Measurements from ENCODE around the gene FHOD3. TPM values are rescaled to one million over a fixed set of nuclear protein-coding genes. Genes with fewer than 3 reads are reported as not detected.

The FHOD3 gene
- polyA plus RNA-seq, 2 of the 4 experiments (the other 2 are of a cell fraction) = 2.5 to 3.6 TPM

DNA sequence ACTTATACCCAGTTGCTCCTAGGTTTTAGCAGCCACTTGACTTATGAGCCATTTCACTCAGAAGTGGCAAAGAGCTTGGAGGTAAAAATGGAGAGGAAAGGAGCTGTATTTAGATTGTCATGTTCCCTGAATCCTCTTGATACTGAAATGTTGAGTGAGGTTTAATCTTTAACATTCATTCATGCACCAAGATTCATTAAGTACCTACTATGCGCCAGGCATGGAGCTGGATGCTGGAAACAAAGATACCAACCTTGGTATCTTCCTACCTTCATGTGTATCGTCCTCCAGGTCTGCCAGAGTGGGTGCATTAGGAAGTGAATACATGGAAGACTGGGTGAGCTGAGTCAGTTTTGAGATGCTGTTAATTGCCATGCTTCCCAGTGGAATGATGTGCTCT is 507.6 kb downstream of the FHOD3 start:
- H3K4me1 ChIP-seq = no peaks in the 10 kb centered on the region
- no peaks in the 10 kb centered on the region for H3K9me3 ChIP-seq
- ChIA-PET POLR2A (no interaction called here), CTCF (interaction anchor here (0.7 to 1.7 kb wide), 2 partner anchors 13 to 117 kb away, joined by 3 to 4 read pairs; no protein-coding TSS in a partner anchor)
- no peak overlapping the region for H3K4me3 ChIP-seq
- H3K4me2 ChIP-seq = no peak overlapping the region
- no peak for ATAC-seq
- TF ChIP-seq TFCP2L1 (CRISPR knock-in tag; IDR thresholded peaks at IDR 0.05) = no peak
- TF ChIP-seq CHD4 (IDR thresholded peaks at IDR 0.05; ENCODE audit: borderline replicate concordance) = no peak
- no peak for TF ChIP-seq FOXS1 (CRISPR knock-in tag; IDR thresholded peaks at IDR 0.05)
- TF ChIP-seq HOXB13 (CRISPR knock-in tag; IDR thresholded peaks at IDR 0.05; ENCODE audit: low read depth) = no peak
- TF ChIP-seq, protein P1, sequence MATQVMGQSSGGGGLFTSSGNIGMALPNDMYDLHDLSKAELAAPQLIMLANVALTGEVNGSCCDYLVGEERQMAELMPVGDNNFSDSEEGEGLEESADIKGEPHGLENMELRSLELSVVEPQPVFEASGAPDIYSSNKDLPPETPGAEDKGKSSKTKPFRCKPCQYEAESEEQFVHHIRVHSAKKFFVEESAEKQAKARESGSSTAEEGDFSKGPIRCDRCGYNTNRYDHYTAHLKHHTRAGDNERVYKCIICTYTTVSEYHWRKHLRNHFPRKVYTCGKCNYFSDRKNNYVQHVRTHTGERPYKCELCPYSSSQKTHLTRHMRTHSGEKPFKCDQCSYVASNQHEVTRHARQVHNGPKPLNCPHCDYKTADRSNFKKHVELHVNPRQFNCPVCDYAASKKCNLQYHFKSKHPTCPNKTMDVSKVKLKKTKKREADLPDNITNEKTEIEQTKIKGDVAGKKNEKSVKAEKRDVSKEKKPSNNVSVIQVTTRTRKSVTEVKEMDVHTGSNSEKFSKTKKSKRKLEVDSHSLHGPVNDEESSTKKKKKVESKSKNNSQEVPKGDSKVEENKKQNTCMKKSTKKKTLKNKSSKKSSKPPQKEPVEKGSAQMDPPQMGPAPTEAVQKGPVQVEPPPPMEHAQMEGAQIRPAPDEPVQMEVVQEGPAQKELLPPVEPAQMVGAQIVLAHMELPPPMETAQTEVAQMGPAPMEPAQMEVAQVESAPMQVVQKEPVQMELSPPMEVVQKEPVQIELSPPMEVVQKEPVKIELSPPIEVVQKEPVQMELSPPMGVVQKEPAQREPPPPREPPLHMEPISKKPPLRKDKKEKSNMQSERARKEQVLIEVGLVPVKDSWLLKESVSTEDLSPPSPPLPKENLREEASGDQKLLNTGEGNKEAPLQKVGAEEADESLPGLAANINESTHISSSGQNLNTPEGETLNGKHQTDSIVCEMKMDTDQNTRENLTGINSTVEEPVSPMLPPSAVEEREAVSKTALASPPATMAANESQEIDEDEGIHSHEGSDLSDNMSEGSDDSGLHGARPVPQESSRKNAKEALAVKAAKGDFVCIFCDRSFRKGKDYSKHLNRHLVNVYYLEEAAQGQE (IDR thresholded peaks at IDR 0.05) = no peak
- TF ChIP-seq, protein P2, sequence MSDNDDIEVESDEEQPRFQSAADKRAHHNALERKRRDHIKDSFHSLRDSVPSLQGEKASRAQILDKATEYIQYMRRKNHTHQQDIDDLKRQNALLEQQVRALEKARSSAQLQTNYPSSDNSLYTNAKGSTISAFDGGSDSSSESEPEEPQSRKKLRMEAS (IDR thresholded peaks at IDR 0.05) = no peak
- TF ChIP-seq MAZ (IDR thresholded peaks at IDR 0.05; ENCODE audit: borderline replicate concordance, low read depth, low read length) = no peak
- TF ChIP-seq, protein P3, sequence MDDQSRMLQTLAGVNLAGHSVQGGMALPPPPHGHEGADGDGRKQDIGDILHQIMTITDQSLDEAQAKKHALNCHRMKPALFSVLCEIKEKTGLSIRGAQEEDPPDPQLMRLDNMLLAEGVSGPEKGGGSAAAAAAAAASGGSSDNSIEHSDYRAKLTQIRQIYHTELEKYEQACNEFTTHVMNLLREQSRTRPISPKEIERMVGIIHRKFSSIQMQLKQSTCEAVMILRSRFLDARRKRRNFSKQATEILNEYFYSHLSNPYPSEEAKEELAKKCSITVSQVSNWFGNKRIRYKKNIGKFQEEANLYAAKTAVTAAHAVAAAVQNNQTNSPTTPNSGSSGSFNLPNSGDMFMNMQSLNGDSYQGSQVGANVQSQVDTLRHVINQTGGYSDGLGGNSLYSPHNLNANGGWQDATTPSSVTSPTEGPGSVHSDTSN (IDR thresholded peaks at IDR 0.05) = no peak
- TF ChIP-seq GATA3 (IDR thresholded peaks at IDR 0.05; ENCODE audit: borderline replicate concordance) = no peak
- TF ChIP-seq, protein P4, sequence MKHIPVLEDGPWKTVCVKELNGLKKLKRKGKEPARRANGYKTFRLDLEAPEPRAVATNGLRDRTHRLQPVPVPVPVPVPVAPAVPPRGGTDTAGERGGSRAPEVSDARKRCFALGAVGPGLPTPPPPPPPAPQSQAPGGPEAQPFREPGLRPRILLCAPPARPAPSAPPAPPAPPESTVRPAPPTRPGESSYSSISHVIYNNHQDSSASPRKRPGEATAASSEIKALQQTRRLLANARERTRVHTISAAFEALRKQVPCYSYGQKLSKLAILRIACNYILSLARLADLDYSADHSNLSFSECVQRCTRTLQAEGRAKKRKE (CRISPR knock-in tag; IDR thresholded peaks at IDR 0.05; ENCODE audit: low read depth) = no peak
- no peak for TF ChIP-seq RFX5 (IDR thresholded peaks at IDR 0.05)
- TF ChIP-seq NR3C1 (IDR thresholded peaks at IDR 0.05) = no peak
- no peak for TF ChIP-seq POLR2AphosphoS2 (conservative IDR thresholded peaks at IDR 0.05; ENCODE audit: low read length)
- 88% methylated on average over 2 of the region's 2 CpGs for WGBS (ENCODE audit: missing lambda C conversion rate)
- no peak for FAIRE-seq
- DNase-seq (ENCODE audit: low read depth in 1 of 2, low spot score in 1 of 2) = no peak
- no peak overlapping the region for H3K27ac ChIP-seq

DNA sequence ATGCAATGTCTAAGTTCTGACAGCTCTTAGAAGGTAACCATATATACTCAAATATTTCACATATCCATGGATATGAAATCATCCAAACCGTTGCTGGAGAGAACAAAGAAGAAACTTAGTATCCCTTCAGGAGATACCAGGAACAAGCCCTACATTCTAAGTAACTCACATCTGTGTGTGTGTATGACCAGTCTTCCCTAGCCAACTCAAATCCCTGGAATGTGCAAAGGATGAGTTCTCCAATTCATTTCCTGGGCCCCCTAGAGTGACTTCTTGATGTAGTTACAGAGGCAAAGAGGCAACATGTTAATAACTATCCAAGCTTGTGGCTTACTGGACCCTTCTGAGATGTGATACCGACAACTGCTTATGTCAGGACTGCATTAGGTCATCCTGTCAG is 511.2 kb downstream of the FHOD3 start:
- TF ChIP-seq, protein P2 (IDR thresholded peaks at IDR 0.05) = no peak
- TF ChIP-seq, protein P5, sequence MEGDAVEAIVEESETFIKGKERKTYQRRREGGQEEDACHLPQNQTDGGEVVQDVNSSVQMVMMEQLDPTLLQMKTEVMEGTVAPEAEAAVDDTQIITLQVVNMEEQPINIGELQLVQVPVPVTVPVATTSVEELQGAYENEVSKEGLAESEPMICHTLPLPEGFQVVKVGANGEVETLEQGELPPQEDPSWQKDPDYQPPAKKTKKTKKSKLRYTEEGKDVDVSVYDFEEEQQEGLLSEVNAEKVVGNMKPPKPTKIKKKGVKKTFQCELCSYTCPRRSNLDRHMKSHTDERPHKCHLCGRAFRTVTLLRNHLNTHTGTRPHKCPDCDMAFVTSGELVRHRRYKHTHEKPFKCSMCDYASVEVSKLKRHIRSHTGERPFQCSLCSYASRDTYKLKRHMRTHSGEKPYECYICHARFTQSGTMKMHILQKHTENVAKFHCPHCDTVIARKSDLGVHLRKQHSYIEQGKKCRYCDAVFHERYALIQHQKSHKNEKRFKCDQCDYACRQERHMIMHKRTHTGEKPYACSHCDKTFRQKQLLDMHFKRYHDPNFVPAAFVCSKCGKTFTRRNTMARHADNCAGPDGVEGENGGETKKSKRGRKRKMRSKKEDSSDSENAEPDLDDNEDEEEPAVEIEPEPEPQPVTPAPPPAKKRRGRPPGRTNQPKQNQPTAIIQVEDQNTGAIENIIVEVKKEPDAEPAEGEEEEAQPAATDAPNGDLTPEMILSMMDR (IDR thresholded peaks at IDR 0.05) = no peak
- TF ChIP-seq NFE2L2 (conservative IDR thresholded peaks at IDR 0.05; ENCODE audit: low read length) (no peak), HDAC2 (IDR thresholded peaks at IDR 0.05) (no peak), POLR2AphosphoS2 (conservative IDR thresholded peaks at IDR 0.05; ENCODE audit: low read length) (no peak), CEBPB (IDR thresholded peaks at IDR 0.05) (no peak), GATA3 (IDR thresholded peaks at IDR 0.05; ENCODE audit: borderline replicate concordance) (no peak), BHLHE40 (IDR thresholded peaks at IDR 0.05; ENCODE audit: low read depth, low read length) (no peak), JUNB (IDR thresholded peaks at IDR 0.05) (no peak), HOXA7 (CRISPR knock-in tag; IDR thresholded peaks at IDR 0.05) (no peak), ZSCAN20 (CRISPR knock-in tag; IDR thresholded peaks at IDR 0.05) (no peak), NR3C1 (IDR thresholded peaks at IDR 0.05) (no peak), POLR2A (IDR thresholded peaks at IDR 0.05; ENCODE audit: low read length) (no peak), SREBF2 (IDR thresholded peaks at IDR 0.05) (no peak), KDM1A (IDR thresholded peaks at IDR 0.05; ENCODE audit: low read depth) (no peak), NPAS2 (CRISPR knock-in tag; IDR thresholded peaks at IDR 0.05; ENCODE audit: borderline replicate concordance) (no peak), RFX5 (IDR thresholded peaks at IDR 0.05) (no peak)
- TF ChIP-seq, protein P4 (CRISPR knock-in tag; IDR thresholded peaks at IDR 0.05; ENCODE audit: low read depth) = no peak
- TF ChIP-seq, protein P3 (IDR thresholded peaks at IDR 0.05) = no peak
- TF ChIP-seq, protein P6, sequence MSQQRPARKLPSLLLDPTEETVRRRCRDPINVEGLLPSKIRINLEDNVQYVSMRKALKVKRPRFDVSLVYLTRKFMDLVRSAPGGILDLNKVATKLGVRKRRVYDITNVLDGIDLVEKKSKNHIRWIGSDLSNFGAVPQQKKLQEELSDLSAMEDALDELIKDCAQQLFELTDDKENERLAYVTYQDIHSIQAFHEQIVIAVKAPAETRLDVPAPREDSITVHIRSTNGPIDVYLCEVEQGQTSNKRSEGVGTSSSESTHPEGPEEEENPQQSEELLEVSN (IDR thresholded peaks at IDR 0.05; ENCODE audit: borderline replicate concordance, low read depth) = no peak
- H3K4me3 ChIP-seq = no peak overlapping the region
- ChIA-PET POLR2A (no interaction called here), CTCF (interaction anchor here (0.6 to 1.7 kb wide), 10 partner anchors 10 to 120 kb away, joined by 3 to 11 read pairs (median 3); no protein-coding TSS in a partner anchor)
- no peaks in the 10 kb centered on the region for H3K9me3 ChIP-seq
- H3K4me1 ChIP-seq = no peaks in the 10 kb centered on the region
- DNase-seq (ENCODE audit: low read depth in 1 of 2, low spot score in 1 of 2) (no peak), FAIRE-seq (no peak), ATAC-seq (no peak)
- H3K27ac ChIP-seq = no peak overlapping the region
- no peak overlapping the region for H3K4me2 ChIP-seq
- 65% methylated on average over 1 of the region's 2 CpGs for WGBS (ENCODE audit: missing lambda C conversion rate)
